ENCODE data around the gene ARL4D. TPM values are rescaled to one million over a fixed set of nuclear protein-coding genes. Genes with fewer than 3 reads are reported as not detected.

The ARL4D gene, protein sequence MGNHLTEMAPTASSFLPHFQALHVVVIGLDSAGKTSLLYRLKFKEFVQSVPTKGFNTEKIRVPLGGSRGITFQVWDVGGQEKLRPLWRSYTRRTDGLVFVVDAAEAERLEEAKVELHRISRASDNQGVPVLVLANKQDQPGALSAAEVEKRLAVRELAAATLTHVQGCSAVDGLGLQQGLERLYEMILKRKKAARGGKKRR
- total RNA-seq (1 to 10 TPM; 2.5 to 6.9 (median 3.9) TPM), polyA plus RNA-seq (10 to 100 TPM in 1 of 2 donors, 1 to 10 TPM in 1; 7.8 to 13.5 TPM)
- long read RNA-seq, donor 1, transcript ARL4D-201 (2 exons, 1,612 nt), result major isoform, 12 of 13 reads
- long read RNA-seq, donor 1, partial matches to known transcripts, result 0 of 13 reads
- long read RNA-seq, donor 1, other reads (novel, unspliced or antisense), result 1 of 13 reads
- long read RNA-seq, donor 2, transcript ARL4D-201 (2 exons, 1,612 nt), result major isoform, 6 of 8 reads
- long read RNA-seq, donor 2, partial matches to known transcripts, result 0 of 8 reads
- long read RNA-seq, donor 2, other reads (novel, unspliced or antisense), result 2 of 8 reads
- long read RNA-seq, donor 3, transcript ARL4D-201 (2 exons, 1,612 nt), result major isoform, 12 of 12 reads
- long read RNA-seq, donor 3, partial matches to known transcripts, result 0 of 12 reads
- long read RNA-seq, donor 3, other reads (novel, unspliced or antisense), result 0 of 12 reads

DNA sequence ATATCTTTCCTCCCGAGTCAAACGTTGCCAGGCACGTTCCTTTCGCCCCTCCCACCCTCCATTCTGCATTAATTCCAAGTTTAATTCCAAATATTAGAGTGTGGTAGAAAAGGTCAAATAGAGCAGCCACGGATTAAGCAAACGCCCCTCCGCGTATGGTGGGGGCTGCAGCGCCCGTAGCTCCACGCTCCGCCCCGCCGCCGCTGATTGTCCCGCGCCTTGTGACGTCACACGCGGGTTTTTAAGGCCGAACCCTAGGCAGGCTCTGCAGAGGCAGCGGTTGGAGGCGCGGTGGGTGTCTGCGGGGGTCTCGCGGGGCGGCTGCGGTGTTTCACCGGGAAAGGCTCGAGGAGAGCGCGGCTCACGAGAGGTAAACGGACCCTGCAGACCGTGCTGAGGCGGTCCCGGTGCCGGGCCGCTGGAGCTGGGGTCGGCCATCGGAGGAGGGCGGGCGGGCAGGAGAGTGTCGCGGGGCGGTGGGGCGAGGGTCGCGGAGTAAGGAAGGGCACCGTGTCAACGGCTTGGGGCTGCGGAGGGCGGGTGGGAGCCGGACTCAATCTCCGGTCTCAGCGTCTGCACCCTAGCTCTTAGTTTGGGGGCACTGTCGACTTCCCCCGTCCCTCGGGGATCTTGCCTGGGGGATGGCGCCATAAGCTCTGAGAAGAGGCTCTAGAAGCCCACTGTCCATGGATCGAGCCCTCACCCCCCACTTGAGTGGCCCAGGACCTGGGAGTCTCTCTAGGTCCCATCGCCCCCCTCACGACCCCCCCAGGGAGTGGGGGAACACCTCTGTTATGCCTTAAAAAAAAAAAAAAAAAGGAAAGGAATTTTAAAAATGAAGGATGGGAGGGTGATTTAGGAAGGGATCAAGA, at the start of gene ARL4D:
TSS of gene ARL4D (plus strand) at position 270 of the 872 bp plus-strand sequence. CDS start 740 bp downstream, outside the sequence.
- Histone ChIP-seq H3K27ac (peak within 1 kb of the TSS; percentile 10 to 83 (median 73)), H3K4me1 (peaks cover 0 to 55% (median 26%) of the 10 kb centered on the region in 9 donors), H3K9me3 (no peaks in the 10 kb centered on the region), H3K4me3 (peak within 1 kb of the TSS; percentile 37 to 91 (median 68)), H3K36me3 (peaks cover 0 to 9% (median 0%) of the 10 kb centered on the region in 9 donors), H3K27me3 (no peaks in the 10 kb centered on the region)
- WGBS, 2 donors, result 1% methylated on average over 64 of the region's 64 CpGs
- DNase-seq (peak; percentile 91 to 92), ATAC-seq (peak; percentile 88 to 95 (median 92))
- intact Hi-C loops (cut with DNase I), result loop anchor here in 2 of 10 donors (1.0 to 5.0 kb wide), 2 partner anchors 33 to 84 kb away; partner anchors contain the start of gene DHX8 (in 2 of the 2)
- TF ChIP-seq, protein P1, sequence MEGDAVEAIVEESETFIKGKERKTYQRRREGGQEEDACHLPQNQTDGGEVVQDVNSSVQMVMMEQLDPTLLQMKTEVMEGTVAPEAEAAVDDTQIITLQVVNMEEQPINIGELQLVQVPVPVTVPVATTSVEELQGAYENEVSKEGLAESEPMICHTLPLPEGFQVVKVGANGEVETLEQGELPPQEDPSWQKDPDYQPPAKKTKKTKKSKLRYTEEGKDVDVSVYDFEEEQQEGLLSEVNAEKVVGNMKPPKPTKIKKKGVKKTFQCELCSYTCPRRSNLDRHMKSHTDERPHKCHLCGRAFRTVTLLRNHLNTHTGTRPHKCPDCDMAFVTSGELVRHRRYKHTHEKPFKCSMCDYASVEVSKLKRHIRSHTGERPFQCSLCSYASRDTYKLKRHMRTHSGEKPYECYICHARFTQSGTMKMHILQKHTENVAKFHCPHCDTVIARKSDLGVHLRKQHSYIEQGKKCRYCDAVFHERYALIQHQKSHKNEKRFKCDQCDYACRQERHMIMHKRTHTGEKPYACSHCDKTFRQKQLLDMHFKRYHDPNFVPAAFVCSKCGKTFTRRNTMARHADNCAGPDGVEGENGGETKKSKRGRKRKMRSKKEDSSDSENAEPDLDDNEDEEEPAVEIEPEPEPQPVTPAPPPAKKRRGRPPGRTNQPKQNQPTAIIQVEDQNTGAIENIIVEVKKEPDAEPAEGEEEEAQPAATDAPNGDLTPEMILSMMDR (IDR thresholded peaks at IDR 0.05), result no peak

DNA sequence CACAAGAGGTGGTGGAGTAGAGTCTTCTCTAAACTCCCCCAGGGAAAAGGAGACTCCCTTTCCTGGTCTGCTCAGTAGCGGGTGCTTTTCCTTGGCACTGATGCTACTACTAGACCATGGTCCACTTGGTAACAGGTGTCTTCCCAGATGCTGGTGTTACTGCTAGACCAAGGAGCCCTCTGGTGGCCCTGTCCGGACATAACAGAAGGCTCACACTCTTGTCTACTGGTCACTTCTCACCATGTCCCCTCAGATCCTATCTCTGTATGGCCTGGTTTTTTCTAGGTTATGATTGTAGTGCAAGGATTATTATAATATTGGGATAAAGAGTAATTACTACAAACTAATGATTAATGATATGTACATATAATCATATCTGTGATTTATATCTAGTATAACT, 49.7 kb upstream of the ARL4D start:
- intact Hi-C loops (cut with DNase I), result loop anchor here in 1 of 10 donors (10.0 kb wide), 1 partner anchor 314 kb away; no protein-coding TSS in a partner anchor
- Histone ChIP-seq H3K4me3 (no peak overlapping the region), H3K36me3 (peaks cover 0 to 9% (median 0%) of the 10 kb centered on the region in 9 donors), H3K9me3 (peaks cover 0 to 52% (median 23%) of the 10 kb centered on the region in 11 donors), H3K27ac (no peak overlapping the region), H3K27me3 (no peaks in the 10 kb centered on the region), H3K4me1 (peaks cover 0 to 23% (median 10%) of the 10 kb centered on the region in 9 donors)
- no peak for DNase-seq
- TF ChIP-seq, protein P1 (IDR thresholded peaks at IDR 0.05), result no peak
- 96 to 98% methylated on average over 2 of the region's 2 CpGs for WGBS, 2 donors
- ATAC-seq, result no peak

DNA sequence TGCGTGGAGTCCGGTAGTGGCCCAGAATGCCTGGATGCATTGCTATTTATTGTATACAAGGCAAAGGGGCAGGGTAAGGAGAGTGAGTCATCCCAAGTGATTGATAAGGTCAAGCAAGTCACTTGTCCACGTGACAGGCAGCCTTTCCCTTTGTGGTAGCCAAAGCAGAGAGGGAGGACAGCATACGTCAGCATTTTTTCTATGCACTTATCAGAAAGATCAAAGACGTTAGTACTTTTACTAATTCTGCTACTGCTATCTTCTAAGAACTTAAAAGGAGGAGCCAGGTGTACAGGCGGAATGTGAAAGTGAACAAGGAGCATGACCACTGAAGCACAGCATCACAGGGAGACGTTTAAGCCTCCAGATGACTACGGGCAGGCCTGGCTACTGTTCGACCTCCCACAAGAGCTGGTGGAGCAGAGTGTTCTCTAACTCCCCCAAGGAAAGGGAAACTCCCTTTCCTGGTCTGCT, 47.9 kb upstream of the ARL4D start:
- H3K27me3 ChIP-seq, result no peaks in the 10 kb centered on the region
- DNase-seq, result no peak
- H3K27ac ChIP-seq, result no peak overlapping the region
- peaks cover 0 to 19% (median 10%) of the 10 kb centered on the region in 9 donors for H3K4me1 ChIP-seq
- peaks cover 0 to 52% (median 23%) of the 10 kb centered on the region in 11 donors for H3K9me3 ChIP-seq
- no peak for ATAC-seq
- TF ChIP-seq, protein P1 (IDR thresholded peaks at IDR 0.05), result no peak
- no peak overlapping the region for H3K4me3 ChIP-seq
- peaks cover 0 to 9% (median 0%) of the 10 kb centered on the region in 9 donors for H3K36me3 ChIP-seq
- intact Hi-C loops (cut with DNase I), result no loop called here
- WGBS, 2 donors, result 86 to 87% methylated on average over 9 of the region's 9 CpGs
